PC-9 (cell line): ENCODE measurements around the gene LUM. TPM values are rescaled to one million over a fixed set of nuclear protein-coding genes. Genes with fewer than 3 reads are reported as not detected.

Source experiments
- BruUV-seq: library from RNA; stranded (reverse); fragments of 400-500 nt; replicated peaks from 2 replicates; lab custom pipeline; 2021; lab: Mats Ljungman, UMichigan
- CTCF ChIA-PET: fragments of 300-600 bp; sonication (Branson Sonifier 250); formaldehyde crosslinking; loops from one replicate; lab custom pipeline; 2022; ENCODE audit warnings: antibody characterized with exemption; lab: Charles Lee
- POLR2A ChIA-PET: fragments of 300-600 bp; sonication (Branson Sonifier 250); formaldehyde crosslinking; loops from one replicate; lab custom pipeline; 2022; ENCODE audit warnings: antibody characterized with exemption; ENCODE audit not compliant: unreplicated experiment; lab: Charles Lee
- DNase-seq, 2 experiments: peaks; one replicate each; pipeline versions ENCODE4 v3.0.0 to v3.0.0-alpha.2; 2015 to 2022; ENCODE audit warnings: mixed read lengths in 1 of 2
- H2AFZ ChIP-seq: fragments of 200-600 bp; sonication (generic); 2 replicates; pipeline ENCODE4 v1.8.1; 2017; ENCODE audit warnings: antibody characterized with exemption
- H3F3A ChIP-seq: fragments of 200-600 bp; sonication (generic); 2 replicates; pipeline ENCODE4 v1.8.1; 2017; ENCODE audit warnings: antibody characterized with exemption, mild to moderate bottlenecking, low read depth; ENCODE audit not compliant: insufficient read depth
- H3K27ac ChIP-seq: fragments of 200-600 bp; sonication (generic); 2 replicates; pipeline ENCODE4 v1.6.1; 2016; ENCODE audit warnings: mixed run types
- H3K27me3 ChIP-seq: fragments of 200-600 bp; sonication (generic); 2 replicates; pipeline ENCODE4 v1.6.1; 2016; ENCODE audit warnings: low read depth, mixed run types; ENCODE audit not compliant: insufficient read depth
- H3K36me3 ChIP-seq: fragments of 200-600 bp; sonication (generic); 2 replicates; pipeline ENCODE4 v1.6.1; 2016; ENCODE audit warnings: low read depth, mixed run types
- H3K4me1 ChIP-seq: fragments of 200-600 bp; sonication (generic); replicated peaks from 2 replicates; pipeline ENCODE4 v1.6.1; 2016; ENCODE audit warnings: mixed run types; ENCODE audit not compliant: insufficient read depth
- H3K4me2 ChIP-seq: fragments of 200-600 bp; sonication (generic); 2 replicates; pipeline ENCODE4 v1.6.1; 2017; ENCODE audit warnings: mixed run types
- H3K4me3 ChIP-seq: fragments of 200-600 bp; sonication (generic); 2 replicates; pipeline ENCODE4 v1.6.1; 2016; ENCODE audit warnings: mixed run types
- H3K79me2 ChIP-seq: fragments of 200-600 bp; sonication (generic); 2 replicates; pipeline ENCODE4 v1.6.1; 2017; ENCODE audit warnings: low read depth, mixed run types
- H3K9me2 ChIP-seq: fragments of 200-600 bp; sonication (generic); 2 replicates; pipeline ENCODE4 v1.8.1; 2017; ENCODE audit warnings: mild to moderate bottlenecking; ENCODE audit not compliant: insufficient read depth
- H3K9me3 ChIP-seq: fragments of 200-600 bp; sonication (generic); 2 replicates; pipeline ENCODE4 v1.8.1; 2016; ENCODE audit warnings: low read depth; ENCODE audit not compliant: insufficient read depth
- H4K20me1 ChIP-seq: fragments of 200-600 bp; sonication (generic); 2 replicates; pipeline ENCODE4 v1.8.1; 2017; ENCODE audit not compliant: insufficient read depth
- CTCF ChIP-seq: fragments of 200-600 bp; sonication (generic); conservative IDR thresholded peaks from 2 replicates; pipeline ENCODE4 v1.6.1; 2017; ENCODE audit warnings: mixed run types, antibody characterized with exemption, mild to moderate bottlenecking, moderate library complexity
- EZH2 ChIP-seq: fragments of 200-600 bp; sonication (generic); IDR thresholded peaks from 2 replicates; pipeline ENCODE4 v1.8.0; 2017; ENCODE audit warnings: antibody characterized with exemption, low read depth
- intact Hi-C: fragments of 100-400 bp; cut with micrococcal nuclease; formaldehyde crosslinking; loops from one replicate; pipeline ENCODE4 v1.10.0; 2022; ENCODE audit not compliant: unreplicated experiment
- total RNA-seq: library from RNA; stranded (reverse); gene quantifications from 2 replicates; pipeline ENCODE4 v1.2.3, GENCODE V29; 2021

The LUM gene
- total RNA-seq, 1 experiment from 2014 or later: not detected

- Histone ChIP-seq H3K9me2 (no peaks in the 10 kb centered on the region), H3K27ac (no peak overlapping the region), H3K36me3 (no peaks in the 10 kb centered on the region), H3K79me2 (no peaks in the 10 kb centered on the region), H2AFZ (0 out of 2 replicates have a peak overlapping the region, but pooled peaks have one; percentile 2), H3K4me2 (no peak overlapping the region), H3K4me1 (no peaks in the 10 kb centered on the region), H3K4me3 (no peak overlapping the region), H4K20me1 (no peaks in the 10 kb centered on the region), H3F3A (no peaks in the 10 kb centered on the region), H3K9me3 (no peaks in the 10 kb centered on the region), H3K27me3 (no peaks in the 10 kb centered on the region)
- intact Hi-C loops: no loop called here
- TF ChIP-seq CTCF (no peak), EZH2 (no peak)
- no TSS peak for BruUV-seq
- POLR2A ChIA-PET: no interaction called here
- no peak for DNase-seq
- CTCF ChIA-PET: no interaction called here
Measured at GRCh38 chr12:91138337-91138920, 27.1 kb upstream of the LUM start.

GRCh38 chr12:91133871-91134270 lies 22.6 kb upstream of the LUM start:
- Histone ChIP-seq H3K9me3 (no peaks in the 10 kb centered on the region), H4K20me1 (no peaks in the 10 kb centered on the region), H3K4me1 (no peaks in the 10 kb centered on the region), H3F3A (no peaks in the 10 kb centered on the region), H3K4me2 (no peak overlapping the region), H3K9me2 (no peaks in the 10 kb centered on the region), H2AFZ (no peak overlapping the region), H3K36me3 (no peaks in the 10 kb centered on the region), H3K4me3 (no peak overlapping the region), H3K27ac (no peak overlapping the region), H3K27me3 (no peaks in the 10 kb centered on the region), H3K79me2 (no peaks in the 10 kb centered on the region)
- intact Hi-C loops: no loop called here
- BruUV-seq: no TSS peak
- TF ChIP-seq EZH2 (no peak), CTCF (no peak)
- ChIA-PET POLR2A (no interaction called here), CTCF (no interaction called here)
- DNase-seq: no peak

GRCh38 chr12:91129662-91130362 lies 18.5 kb upstream of the LUM start:
- DNase-seq: no peak
- no peaks in the 10 kb centered on the region for H3K27me3 ChIP-seq
- no peaks in the 10 kb centered on the region for H3K9me2 ChIP-seq
- intact Hi-C loops: no loop called here
- no peak overlapping the region for H3K27ac ChIP-seq
- H3K4me3 ChIP-seq: no peak overlapping the region
- POLR2A ChIA-PET: no interaction called here
- TF ChIP-seq CTCF: no peak
- no peak for TF ChIP-seq EZH2
- H3K9me3 ChIP-seq: no peaks in the 10 kb centered on the region
- H2AFZ ChIP-seq: no peak overlapping the region
- H3F3A ChIP-seq: no peaks in the 10 kb centered on the region
- CTCF ChIA-PET: no interaction called here
- H3K4me2 ChIP-seq: no peak overlapping the region
- H3K79me2 ChIP-seq: no peaks in the 10 kb centered on the region
- BruUV-seq: no TSS peak
- no peaks in the 10 kb centered on the region for H3K36me3 ChIP-seq
- no peaks in the 10 kb centered on the region for H4K20me1 ChIP-seq
- H3K4me1 ChIP-seq: no peaks in the 10 kb centered on the region
